Measurements from ENCODE around the gene ZPLD1.

ZPLD1 gene

DNA sequence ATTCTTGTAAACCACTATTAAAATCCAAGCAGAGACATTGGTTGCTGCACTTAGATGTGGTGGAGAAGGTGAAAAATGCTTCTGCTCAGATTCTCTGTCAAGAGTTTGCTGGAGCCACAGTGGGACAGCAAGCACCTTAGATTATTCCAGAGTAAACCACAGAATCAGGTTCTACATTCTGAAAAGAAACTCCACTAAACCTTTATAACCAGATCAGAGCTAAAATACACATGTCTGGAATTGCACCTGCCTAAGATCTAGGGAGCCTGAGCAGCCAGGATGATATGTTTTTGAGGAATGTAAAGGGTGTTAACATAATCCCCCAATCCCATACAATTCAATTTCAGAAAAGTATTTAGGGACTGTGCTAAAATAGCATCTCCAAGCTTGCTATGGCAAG lies at the start of gene ZPLD1:
TSS of gene ZPLD1 (plus strand) at position 301 of the 400 bp plus-strand sequence. CDS start 3,473 bp downstream, outside the sequence.
- DNase-seq, result no peak

DNA sequence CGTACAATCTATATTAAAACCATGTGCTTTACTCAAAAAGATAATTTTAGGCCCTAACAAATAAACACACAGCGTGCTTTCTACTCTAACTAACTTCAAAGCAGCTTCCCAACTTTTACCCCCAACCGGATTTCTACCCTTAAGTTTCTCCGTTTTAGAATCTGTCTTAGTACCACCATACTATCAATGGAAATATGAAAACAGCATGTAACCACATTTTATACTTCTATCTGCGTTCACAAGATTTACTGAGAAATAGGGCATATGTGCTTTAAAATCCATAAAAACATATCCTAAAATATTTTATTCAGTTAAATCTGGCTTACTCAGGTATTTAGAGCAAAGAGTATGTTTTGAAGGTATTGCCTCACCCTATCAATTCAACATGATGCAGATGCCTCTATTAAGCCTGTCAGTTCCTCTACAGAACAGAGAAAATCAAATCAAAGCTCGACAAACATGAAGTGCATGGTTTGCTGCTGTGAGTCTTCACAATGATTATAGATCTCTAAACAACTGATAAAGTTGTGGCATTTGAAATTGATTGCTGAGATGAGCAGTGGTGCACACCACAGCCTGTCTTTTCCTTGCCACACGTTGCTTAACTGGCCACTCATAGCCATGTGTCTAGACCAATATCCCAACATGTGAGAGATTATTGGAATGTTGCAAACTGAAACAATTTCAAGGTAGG lies 44.5 kb upstream of the ZPLD1 start:
- DNase-seq, result no peak

DNA sequence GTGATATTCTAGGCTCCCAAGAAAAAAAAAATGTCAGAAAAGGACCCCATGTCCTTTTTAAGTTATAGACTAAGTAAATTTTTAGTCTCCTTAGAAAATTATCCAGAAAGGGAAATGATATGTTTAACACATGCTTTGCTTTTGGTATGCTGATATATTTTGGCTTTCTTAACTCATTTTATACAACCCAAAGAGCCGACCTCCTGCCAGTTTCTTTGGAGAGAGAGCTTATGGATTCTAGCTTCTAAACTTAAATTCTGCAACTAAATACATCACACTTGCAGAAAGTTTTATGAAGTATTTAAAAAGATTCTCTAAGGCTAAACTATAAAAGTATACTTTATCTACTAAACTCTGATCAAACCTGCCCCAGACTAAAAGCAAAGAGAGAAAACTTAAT lies 43.9 kb upstream of the ZPLD1 start:
- DNase-seq, result no peak

DNA sequence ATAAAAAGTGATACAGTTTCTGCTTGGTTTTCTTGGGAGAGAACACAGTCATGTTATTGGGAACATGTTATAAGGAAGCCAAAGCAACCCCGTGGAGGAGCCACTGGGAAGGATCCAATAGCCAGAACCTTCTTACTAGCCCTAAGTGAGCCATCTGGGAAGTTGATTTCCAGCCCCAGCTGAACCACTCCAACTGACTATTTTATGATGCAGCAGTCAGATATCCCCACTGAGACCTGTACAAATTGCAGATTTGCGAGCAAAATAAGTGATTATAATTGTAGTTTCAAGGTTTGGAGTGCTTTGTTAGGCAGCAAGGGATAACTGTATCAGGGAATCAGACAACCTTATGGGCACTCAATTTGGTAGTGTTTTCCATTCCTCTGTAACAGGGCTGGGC lies 43.3 kb upstream of the ZPLD1 start:
- no peak for DNase-seq

DNA sequence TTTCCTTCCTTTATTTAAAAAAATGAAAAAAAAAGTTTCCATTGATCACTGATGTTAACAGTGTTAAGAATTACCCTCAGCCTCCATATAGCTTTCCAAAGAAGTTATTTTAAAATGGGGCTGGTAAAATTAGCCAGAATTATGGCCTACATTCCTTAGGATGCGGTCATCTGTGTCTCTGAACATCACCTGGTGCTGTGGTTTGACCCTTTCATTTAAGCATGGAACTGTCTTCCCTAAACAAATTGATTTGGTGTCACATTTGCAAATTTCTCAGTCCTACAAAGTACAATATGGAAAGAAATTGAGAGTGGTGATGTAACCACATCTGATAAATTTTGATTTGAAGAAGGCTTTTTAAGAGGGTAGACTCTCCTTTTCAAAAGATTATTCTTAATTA lies 40.3 kb upstream of the ZPLD1 start:
- no peak for DNase-seq

DNA sequence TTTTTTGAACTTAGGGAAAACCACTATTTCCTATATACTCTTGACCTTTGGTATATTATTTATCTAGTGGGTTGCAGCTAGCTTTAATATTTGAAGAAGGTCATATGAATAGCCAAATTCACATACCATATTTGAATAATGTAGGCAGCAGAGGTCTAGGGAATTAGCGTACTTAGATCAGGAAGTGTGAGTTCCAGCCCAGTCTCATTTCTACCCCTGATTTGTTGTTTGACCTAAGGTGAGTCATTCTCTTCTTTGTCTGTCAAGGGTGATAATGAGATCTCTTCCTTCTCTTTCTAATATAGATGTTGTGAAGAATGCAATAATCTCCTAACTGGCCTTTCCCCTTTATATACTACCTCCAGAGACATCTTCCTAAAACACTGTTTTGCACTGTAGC lies 36.6 kb upstream of the ZPLD1 start:
- DNase-seq, result no peak

DNA sequence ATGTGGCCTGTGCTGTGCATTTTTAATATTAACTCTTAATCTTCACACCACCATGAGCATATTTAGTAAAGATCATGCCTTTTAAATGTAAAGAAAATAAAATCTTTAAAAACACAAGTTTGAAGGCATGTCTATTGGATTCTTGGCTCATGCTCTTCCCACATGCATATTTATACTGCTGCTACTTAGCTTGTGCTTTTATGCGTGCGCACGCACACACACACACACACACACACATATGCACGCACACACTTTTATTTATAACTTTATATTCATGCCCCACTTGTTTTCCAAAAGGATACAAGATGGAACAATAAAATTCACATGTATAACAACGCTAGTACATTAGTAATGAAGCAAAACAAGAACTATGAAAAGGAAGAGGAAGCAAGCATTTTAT lies 36.1 kb upstream of the ZPLD1 start:
- no peak for DNase-seq

- no peak for DNase-seq
These were observed 34.7 kb upstream of the ZPLD1 start for GRCh38 chr3:102400142-102400541.

DNA sequence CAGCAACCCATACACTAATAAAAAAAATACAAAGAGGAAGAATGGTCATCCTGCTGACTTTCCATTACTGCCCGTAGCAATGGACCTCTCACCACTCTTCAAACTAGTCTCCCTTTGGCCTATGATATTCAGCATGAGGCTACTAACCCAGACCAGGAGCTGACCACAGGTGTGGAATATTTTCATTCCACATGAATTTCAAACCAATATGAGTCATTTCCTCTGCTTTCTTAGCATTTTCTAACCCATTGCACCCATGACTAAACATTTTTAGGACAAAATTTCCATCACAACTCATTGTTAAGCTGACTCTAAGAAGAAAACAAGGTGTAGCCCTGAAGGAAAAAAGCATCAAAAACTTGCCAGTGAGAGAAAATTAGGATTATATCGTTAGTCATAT lies 34.0 kb upstream of the ZPLD1 start:
- DNase-seq, result no peak

- DNase-seq, result no peak
These were observed 24.2 kb upstream of the ZPLD1 start for GRCh38 chr3:102410616-102411015.

DNA sequence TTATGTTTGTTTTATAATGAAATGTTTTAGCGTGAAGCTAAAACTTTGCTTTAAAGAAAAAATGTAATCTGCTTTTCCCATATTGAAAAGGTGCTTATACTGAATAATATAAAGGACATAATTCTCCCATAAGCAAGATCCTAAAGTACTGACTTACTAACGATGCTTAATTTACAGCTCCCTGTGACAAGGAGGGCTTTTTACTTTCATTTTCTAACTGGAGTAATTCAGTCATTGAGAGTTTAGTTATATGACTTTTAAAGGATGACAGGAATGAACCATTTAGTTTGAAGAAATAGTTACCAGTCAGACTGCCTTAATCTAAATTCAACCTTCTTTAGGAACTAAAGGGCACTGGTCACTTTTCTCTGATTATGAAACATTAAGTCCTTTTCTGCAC lies 19.3 kb upstream of the ZPLD1 start:
- DNase-seq, result no peak

- DNase-seq, result no peak
These were observed 15.0 kb upstream of the ZPLD1 start for GRCh38 chr3:102419786-102420185.

DNA sequence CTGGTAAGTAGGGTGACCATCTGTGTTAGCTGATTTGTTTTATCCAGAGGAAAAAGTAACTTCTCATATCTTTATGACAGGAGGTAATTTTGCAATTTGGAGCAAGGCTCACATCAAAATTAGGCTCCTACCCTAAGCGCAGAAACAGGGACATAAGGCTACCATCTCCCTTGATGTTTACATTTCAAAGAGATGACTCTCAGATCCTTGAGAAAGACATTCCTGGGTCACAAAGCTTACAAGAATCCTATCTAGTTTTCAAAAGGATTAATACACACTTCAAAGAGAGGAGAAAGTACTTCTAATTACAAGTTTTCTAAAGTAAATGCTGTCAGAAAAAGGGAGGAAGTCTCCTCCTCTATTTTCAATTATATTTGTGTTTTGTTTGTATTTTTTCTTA lies 7.0 kb downstream of the ZPLD1 start:
- no peak for DNase-seq

- no peak for DNase-seq
These were observed 8.2 kb downstream of the ZPLD1 start for GRCh38 chr3:102443021-102443420.

DNA sequence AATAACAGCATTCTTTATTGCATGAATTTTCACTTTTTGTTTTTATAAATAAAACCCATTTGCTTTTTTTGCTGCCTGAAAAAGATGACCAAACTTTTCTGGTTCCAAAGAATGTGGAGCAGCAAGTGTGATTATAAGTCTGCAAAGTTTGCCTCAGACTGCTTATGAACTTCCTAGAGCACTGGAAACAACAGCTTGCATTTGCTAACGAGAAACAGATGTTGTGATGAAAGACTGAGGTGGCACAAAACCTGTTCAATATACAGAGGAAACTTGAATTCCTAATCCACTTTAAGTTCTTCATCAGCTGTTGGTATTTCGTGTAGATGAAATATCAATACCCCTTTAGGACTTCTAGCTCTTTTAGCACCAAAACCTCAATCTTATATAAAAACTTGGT lies 9.3 kb downstream of the ZPLD1 start:
- no peak for DNase-seq

- no peak for DNase-seq
These were observed 12.5 kb downstream of the ZPLD1 start for GRCh38 chr3:102447272-102447671.

GRCh38 chr3:102449341-102449740 lies 14.5 kb downstream of the ZPLD1 start:
- DNase-seq, result no peak

- no peak for DNase-seq
These were observed 15.1 kb downstream of the ZPLD1 start for GRCh38 chr3:102449930-102450329.

- no peak for DNase-seq
These were observed 16.2 kb downstream of the ZPLD1 start for GRCh38 chr3:102450976-102451375.

GRCh38 chr3:102451543-102451942 lies 16.7 kb downstream of the ZPLD1 start:
- DNase-seq, result no peak

DNA sequence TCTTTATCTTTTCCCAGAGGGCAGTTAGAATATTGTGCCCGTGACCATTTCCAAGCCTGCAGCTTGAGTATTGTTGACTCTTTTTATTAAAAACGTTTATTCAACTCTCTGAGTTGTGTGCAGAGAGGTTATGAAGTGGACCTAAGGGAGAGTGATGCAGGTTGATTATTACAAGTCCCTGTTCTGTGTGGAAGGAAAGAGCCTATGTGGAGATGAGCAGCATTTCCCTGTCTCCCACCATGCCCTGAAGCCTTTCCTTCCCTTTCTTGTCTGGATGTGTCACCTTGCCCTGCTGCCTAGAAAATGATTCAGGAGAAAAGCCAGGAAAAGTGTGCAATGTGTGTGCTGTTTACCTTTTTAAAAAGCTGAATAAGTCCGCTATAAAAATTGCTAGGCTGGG lies 19.4 kb downstream of the ZPLD1 start:
- no peak for DNase-seq

GRCh38 chr3:102457644-102458043 lies 22.8 kb downstream of the ZPLD1 start:
- DNase-seq, result no peak

DNA sequence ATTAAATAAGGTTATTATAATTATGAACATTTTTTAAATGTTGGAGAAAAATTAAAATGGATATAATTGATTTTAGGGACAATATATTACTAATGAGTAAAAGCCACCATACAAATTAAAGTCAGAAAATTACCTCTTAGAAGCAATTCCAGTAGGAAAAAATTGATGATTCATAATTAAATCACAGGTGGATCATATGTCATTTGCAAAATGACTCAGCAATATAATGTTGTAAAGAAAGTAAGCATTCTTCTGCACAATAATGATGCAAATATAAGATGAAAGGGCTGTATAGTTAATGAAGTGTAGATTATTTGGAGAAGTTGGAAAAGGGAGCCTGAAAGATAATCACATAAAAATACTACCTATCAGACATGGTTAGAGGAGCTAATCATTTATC lies 25.8 kb downstream of the ZPLD1 start:
- no peak for DNase-seq

- DNase-seq, result no peak
These were observed 29.4 kb downstream of the ZPLD1 start for GRCh38 chr3:102464261-102464660.

DNA sequence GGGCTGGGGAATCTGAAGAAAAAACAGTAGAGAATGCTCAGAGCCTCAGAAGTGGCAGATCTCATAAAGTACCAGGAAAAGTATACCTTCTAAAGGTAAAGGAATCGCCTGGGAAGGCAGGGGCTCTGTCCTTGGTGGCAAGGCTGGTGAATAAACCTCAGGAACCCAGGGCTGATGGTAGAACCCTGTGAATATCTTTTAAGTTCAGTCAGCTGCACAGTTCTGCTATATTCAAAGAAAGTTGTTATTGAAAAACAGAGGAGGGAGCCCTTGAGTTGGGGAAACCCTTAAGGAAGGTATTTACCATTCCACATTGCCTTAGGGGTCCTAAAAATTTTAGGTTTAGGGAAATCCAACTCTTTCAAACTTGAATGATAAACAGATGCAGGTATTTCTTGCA lies 31.2 kb downstream of the ZPLD1 start:
- DNase-seq, result no peak

GRCh38 chr3:102470066-102470465 lies 35.3 kb downstream of the ZPLD1 start:
- DNase-seq, result no peak
